Peyer's patch (tissue), 4 donors: ENCODE results near the gene SLC20A1.

Experiments used
- POLR2A ChIP-seq, 2 donors: fragments of 450-650 bp; IDR thresholded peaks; one replicate each; pipeline ENCODE4 v1.5.1; 2017; ENCODE audit warnings: antibody characterized with exemption in 2 of 2, mild to moderate bottlenecking in 2 of 2, moderate library complexity in 2 of 2
- TF ChIP-seq, protein P1 (sequence below), 6 experiments: fragments of 450-650 bp in 4 of 6; fragments of 200-600 bp in 2 of 6; sonication (generic) in 1 of 6; IDR thresholded peaks; one replicate each; pipeline ENCODE4 v1.5.1; 2017 to 2019; ENCODE audit warnings: antibody characterized with exemption in 6 of 6, mild to moderate bottlenecking in 3 of 6, moderate library complexity in 1 of 6

DNA sequence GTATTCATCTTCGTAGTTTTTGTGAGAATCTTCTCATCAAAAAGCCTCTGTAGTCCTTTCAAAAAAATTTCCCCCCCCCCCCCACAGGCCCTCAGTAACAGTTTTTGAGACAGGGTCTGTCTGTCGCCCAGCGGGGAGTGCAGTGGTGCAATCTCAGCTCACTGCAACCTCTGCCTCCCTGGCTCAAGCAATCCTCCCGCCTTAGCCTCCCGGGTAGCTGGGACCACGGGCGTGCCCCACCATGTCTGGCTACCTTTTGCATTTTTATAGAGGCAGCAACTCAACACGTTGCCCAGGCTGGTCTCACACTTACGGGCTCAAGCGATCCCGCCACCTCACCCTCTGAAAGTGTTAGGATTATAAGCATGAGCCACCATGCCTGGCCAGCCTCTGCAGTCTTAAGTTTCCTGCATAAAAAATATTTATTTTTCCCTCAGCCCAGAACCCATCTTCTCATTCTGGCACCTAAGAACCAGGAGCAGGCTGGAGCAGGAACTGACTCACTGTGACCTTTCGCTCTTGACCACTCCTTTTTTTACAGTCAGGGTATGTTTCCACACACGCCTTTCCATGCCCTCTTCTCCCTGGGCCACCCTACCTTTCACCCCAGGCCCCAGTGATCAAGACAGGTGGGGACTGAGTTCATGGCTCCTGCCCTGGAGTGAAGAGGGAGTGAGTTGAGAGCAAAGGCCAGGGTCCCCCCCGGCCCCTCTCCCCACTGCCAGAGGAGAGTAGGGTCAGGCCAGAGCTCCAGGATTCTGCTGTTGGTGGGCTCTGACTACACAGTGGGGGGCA lies 42.5 kb downstream of the SLC20A1 start:
- TF ChIP-seq POLR2A (IDR thresholded peaks at IDR 0.05), result no peak
- TF ChIP-seq, protein P1, sequence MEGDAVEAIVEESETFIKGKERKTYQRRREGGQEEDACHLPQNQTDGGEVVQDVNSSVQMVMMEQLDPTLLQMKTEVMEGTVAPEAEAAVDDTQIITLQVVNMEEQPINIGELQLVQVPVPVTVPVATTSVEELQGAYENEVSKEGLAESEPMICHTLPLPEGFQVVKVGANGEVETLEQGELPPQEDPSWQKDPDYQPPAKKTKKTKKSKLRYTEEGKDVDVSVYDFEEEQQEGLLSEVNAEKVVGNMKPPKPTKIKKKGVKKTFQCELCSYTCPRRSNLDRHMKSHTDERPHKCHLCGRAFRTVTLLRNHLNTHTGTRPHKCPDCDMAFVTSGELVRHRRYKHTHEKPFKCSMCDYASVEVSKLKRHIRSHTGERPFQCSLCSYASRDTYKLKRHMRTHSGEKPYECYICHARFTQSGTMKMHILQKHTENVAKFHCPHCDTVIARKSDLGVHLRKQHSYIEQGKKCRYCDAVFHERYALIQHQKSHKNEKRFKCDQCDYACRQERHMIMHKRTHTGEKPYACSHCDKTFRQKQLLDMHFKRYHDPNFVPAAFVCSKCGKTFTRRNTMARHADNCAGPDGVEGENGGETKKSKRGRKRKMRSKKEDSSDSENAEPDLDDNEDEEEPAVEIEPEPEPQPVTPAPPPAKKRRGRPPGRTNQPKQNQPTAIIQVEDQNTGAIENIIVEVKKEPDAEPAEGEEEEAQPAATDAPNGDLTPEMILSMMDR (IDR thresholded peaks at IDR 0.05), result no peak
